Testis (tissue), 2 donors: ENCODE data around the gene SAE1.

ENCODE experiments used
- POLR2A ChIP-seq: fragments of 450-650 bp; IDR thresholded peaks from one replicate; pipeline ENCODE4 v1.6.1; 2017; ENCODE audit warnings: antibody characterized with exemption, mild to moderate bottlenecking, moderate library complexity
- TF ChIP-seq, protein P1 (sequence below), 3 experiments: fragments of 450-650 bp in 2 of 3; fragments of 200-600 bp in 1 of 3; sonication (generic) in 1 of 3; IDR thresholded peaks; one replicate each; pipeline ENCODE4 v1.5.1; 2016 to 2019; ENCODE audit warnings: antibody characterized with exemption in 3 of 3, mild to moderate bottlenecking in 2 of 3, moderate library complexity in 1 of 3

DNA sequence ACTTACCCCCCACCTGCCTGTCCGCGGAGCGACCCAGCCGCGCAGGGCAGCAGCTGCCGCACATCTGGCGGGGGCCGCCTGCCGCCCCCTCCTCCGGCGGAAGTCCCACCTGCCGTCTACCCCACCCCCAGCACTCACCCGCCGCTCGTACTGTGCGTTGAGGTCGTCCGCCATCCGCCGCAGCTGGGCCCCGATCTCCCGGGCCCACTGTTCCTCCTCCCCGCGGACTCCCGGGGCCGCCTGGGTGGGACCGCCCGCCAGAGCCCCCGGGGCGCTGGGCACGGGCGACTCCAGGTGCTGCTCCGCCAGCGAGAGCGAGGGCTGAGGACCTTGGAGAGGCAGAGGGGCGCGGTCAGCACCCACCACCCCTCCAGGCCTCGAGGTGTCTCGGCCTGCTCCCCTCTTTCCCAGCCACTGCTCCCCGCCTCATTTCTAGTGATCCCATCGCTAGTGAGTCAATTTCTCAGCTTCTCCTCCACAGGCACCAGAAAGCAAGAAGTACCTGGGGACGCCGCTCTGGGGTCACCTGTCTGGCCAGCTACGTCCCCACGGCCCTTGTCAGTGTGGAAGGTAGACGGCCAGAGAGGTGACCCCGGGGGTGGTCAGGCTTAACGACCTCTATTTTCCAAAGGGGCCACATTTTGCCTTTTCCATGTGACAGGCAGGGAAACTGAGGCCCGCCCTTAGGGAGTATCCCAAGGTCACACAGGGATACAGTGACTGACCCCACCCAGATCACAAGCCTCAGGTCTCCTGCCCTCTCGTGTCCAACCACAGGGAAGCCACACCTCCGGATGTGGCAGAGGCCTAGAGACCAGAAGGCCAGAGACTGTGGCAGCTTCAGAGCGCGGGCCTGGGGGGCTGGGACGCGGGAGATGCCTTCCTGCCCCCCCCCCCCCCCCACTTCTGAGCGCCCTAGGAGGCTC lies 96.1 kb downstream of the SAE1 start:
- TF ChIP-seq, protein P1, sequence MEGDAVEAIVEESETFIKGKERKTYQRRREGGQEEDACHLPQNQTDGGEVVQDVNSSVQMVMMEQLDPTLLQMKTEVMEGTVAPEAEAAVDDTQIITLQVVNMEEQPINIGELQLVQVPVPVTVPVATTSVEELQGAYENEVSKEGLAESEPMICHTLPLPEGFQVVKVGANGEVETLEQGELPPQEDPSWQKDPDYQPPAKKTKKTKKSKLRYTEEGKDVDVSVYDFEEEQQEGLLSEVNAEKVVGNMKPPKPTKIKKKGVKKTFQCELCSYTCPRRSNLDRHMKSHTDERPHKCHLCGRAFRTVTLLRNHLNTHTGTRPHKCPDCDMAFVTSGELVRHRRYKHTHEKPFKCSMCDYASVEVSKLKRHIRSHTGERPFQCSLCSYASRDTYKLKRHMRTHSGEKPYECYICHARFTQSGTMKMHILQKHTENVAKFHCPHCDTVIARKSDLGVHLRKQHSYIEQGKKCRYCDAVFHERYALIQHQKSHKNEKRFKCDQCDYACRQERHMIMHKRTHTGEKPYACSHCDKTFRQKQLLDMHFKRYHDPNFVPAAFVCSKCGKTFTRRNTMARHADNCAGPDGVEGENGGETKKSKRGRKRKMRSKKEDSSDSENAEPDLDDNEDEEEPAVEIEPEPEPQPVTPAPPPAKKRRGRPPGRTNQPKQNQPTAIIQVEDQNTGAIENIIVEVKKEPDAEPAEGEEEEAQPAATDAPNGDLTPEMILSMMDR (IDR thresholded peaks at IDR 0.05), result no peak
- no peak for TF ChIP-seq POLR2A
